Loucy (cell line): ENCODE results near the gene DGCR6L.

ENCODE experiments used
- EZH2phosphoT487 ChIP-seq: fragments of 200-600 bp; IDR thresholded peaks from 2 replicates; pipeline ENCODE4 v1.6.1; 2018; ENCODE audit warnings: antibody characterized with exemption, mild to moderate bottlenecking, moderate library complexity, borderline replicate concordance
- TF ChIP-seq, protein P1 (sequence below): fragments of 200-600 bp; sonication (generic); conservative IDR thresholded peaks from 2 replicates; pipeline ENCODE4 v1.5.1; 2014; ENCODE audit warnings: mild to moderate bottlenecking, antibody characterized with exemption, low read length

- TF ChIP-seq, protein P1, sequence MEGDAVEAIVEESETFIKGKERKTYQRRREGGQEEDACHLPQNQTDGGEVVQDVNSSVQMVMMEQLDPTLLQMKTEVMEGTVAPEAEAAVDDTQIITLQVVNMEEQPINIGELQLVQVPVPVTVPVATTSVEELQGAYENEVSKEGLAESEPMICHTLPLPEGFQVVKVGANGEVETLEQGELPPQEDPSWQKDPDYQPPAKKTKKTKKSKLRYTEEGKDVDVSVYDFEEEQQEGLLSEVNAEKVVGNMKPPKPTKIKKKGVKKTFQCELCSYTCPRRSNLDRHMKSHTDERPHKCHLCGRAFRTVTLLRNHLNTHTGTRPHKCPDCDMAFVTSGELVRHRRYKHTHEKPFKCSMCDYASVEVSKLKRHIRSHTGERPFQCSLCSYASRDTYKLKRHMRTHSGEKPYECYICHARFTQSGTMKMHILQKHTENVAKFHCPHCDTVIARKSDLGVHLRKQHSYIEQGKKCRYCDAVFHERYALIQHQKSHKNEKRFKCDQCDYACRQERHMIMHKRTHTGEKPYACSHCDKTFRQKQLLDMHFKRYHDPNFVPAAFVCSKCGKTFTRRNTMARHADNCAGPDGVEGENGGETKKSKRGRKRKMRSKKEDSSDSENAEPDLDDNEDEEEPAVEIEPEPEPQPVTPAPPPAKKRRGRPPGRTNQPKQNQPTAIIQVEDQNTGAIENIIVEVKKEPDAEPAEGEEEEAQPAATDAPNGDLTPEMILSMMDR = no peak
- TF ChIP-seq EZH2phosphoT487 = no peak
These were observed 20.1 kb downstream of the DGCR6L start for GRCh38 chr22:20299746-20300136.
